Esophagus squamous epithelium (tissue), 4 donors: ENCODE measurements around the gene UBE2C.

Experiments used
- POLR2A ChIP-seq, 4 donors: fragments of 450-650 bp; IDR thresholded peaks; one replicate each; pipeline ENCODE4 v1.6.1; 2017; ENCODE audit warnings: antibody characterized with exemption in 4 of 4, mild to moderate bottlenecking in 4 of 4, moderate library complexity in 3 of 4
- TF ChIP-seq, protein P1 (sequence below), 6 experiments: fragments of 450-650 bp in 4 of 6; fragments of 200-600 bp in 2 of 6; sonication (generic) in 2 of 6; IDR thresholded peaks; one replicate each; pipeline ENCODE4 v1.5.1; 2016 to 2019; ENCODE audit warnings: antibody characterized with exemption in 6 of 6, mild to moderate bottlenecking in 4 of 6, moderate library complexity in 4 of 6

DNA sequence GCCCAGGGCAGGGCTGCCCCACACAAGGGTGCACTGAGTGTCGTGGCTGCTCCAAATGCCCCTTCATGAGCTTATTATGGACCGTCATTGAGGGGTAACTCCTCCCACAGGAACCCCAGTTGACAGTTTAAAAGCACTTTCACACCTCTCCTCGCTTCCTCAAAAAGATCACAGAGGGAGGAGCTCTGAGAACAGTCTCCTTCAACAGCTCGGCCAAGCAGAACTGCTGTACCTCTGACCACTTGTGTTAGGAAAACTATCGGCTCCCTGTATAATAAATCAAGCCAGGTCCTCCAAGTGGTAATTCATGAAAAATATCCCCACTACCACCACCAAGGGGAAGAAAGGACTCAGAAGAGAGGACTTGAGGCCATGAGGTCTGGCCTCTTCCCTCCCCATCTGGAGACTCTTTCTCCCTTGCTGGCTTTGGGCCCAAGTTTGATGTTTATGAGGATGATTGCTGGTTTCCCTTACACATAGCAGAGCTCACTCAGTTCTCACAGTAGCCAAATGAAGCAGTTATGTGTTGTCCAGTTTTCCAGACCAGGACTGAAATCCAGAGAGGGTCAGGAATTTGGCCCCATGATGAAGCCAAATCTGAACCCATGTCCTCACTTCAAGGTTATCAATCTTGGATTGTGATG is 29.8 kb downstream of the UBE2C start:
- TF ChIP-seq, protein P1, sequence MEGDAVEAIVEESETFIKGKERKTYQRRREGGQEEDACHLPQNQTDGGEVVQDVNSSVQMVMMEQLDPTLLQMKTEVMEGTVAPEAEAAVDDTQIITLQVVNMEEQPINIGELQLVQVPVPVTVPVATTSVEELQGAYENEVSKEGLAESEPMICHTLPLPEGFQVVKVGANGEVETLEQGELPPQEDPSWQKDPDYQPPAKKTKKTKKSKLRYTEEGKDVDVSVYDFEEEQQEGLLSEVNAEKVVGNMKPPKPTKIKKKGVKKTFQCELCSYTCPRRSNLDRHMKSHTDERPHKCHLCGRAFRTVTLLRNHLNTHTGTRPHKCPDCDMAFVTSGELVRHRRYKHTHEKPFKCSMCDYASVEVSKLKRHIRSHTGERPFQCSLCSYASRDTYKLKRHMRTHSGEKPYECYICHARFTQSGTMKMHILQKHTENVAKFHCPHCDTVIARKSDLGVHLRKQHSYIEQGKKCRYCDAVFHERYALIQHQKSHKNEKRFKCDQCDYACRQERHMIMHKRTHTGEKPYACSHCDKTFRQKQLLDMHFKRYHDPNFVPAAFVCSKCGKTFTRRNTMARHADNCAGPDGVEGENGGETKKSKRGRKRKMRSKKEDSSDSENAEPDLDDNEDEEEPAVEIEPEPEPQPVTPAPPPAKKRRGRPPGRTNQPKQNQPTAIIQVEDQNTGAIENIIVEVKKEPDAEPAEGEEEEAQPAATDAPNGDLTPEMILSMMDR (IDR thresholded peaks at IDR 0.05) = no peak
- TF ChIP-seq POLR2A (IDR thresholded peaks at IDR 0.05) = no peak
